ENCODE measurements around the gene TMEM97.

TMEM97 gene

GRCh38 chr17:28334171-28334570 is 15.2 kb downstream of the TMEM97 start (continued):
- TF ChIP-seq PBX3 (CRISPR knock-in tag; IDR thresholded peaks at IDR 0.05), result no peak

- POLR2A ChIA-PET, result interaction anchor here (0.5 to 3.1 kb wide), 24 partner anchors 9 to 617 kb away, joined by 3 to 122 read pairs (median 6); partner anchors contain the start of genes ALDOC, NLK, PHF12 and POLDIP2
- TF ChIP-seq ZNF623 (tag by site-specific recombination; IDR thresholded peaks at IDR 0.05) (no peak), PRDM10 (tag by site-specific recombination; IDR thresholded peaks at IDR 0.05) (0 out of 2 replicates have a peak, but pooled peaks have one; percentile 36)
Measured at GRCh38 chr17:28334666-28335200, 15.7 kb downstream of the TMEM97 start.

GRCh38 chr17:28335201-28335958 is 16.4 kb downstream of the TMEM97 start, which contains the start of the genes IFT20 and TNFAIP1:
Gene IFT20, minus strand, starts transcription at chr17:28335472. Its CDS starts 3,487 bp downstream, at chr17:28331985.
Gene TNFAIP1, plus strand, starts transcription at chr17:28335761. Its CDS starts 3,761 bp downstream, at chr17:28339522.
- Histone ChIP-seq H3K36me3 (ENCODE audit: control insufficient read depth in 2 of 2, insufficient read depth in 1 of 2, low read length in 2 of 2) (peaks cover 0 to 33% of the 10 kb centered on the region in 2 experiments; a peak in 1 of 3 replicates), H3K4me3 (ENCODE audit: low read depth, low read length) (peak within 1 kb of the TSS; percentile 87), H3K9me3 (ENCODE audit: control insufficient read depth, insufficient read depth, low read depth, low read length) (no peaks in the 10 kb centered on the region), H3K27ac (ENCODE audit: extremely low read depth, low read depth, low read length) (peak within 1 kb of the TSS; percentile 62), H3K4me1 (ENCODE audit: control insufficient read depth, insufficient read depth, low read length) (peaks cover 14% of the 10 kb centered on the region)
- POLR2A ChIA-PET, result interaction anchor here (0.5 to 3.1 kb wide), 40 partner anchors 10 to 616 kb away, joined by 3 to 122 read pairs (median 4); partner anchors contain the start of genes ALDOC, LYRM9, NLK and PHF12
- CTCF ChIA-PET, result interaction anchor here (0.5 to 2.3 kb wide), 14 partner anchors 9 to 690 kb away, joined by 3 to 15 read pairs (median 4); partner anchors contain the start of gene POLDIP2
- no peak for TF ChIP-seq ZNF624 (tag by site-specific recombination; IDR thresholded peaks at IDR 0.05)
- TF ChIP-seq EGR2 (tag by site-specific recombination; IDR thresholded peaks at IDR 0.05; ENCODE audit: low read depth), result peak; percentile 88; the same call in 1 of the 2 replicates
- TF ChIP-seq KLF7 (tag by site-specific recombination; IDR thresholded peaks at IDR 0.05; ENCODE audit: borderline replicate concordance), result peak; percentile 66; the same call in 1 of the 2 replicates
- peak; percentile 54; the same call in 1 of the 2 replicates for TF ChIP-seq INSM2 (tag by site-specific recombination; IDR thresholded peaks at IDR 0.05)
- TF ChIP-seq ZNF169 (tag by site-specific recombination; IDR thresholded peaks at IDR 0.05), result 0 out of 2 replicates have a peak, but pooled peaks have one; percentile 27
- TF ChIP-seq ZNF2 (tag by site-specific recombination; IDR thresholded peaks at IDR 0.05), result peak; percentile 77; the same call in 1 of the 2 replicates
- peak; percentile 82 for TF ChIP-seq ZNF24 (tag by site-specific recombination; IDR thresholded peaks at IDR 0.05)
- TF ChIP-seq ZIC2 (tag by site-specific recombination; IDR thresholded peaks at IDR 0.05), result peak; percentile 83
- TF ChIP-seq SP7 (tag by site-specific recombination; IDR thresholded peaks at IDR 0.05), result peak; percentile 86
- no peak for TF ChIP-seq ZNF654 (tag by site-specific recombination; IDR thresholded peaks at IDR 0.05; ENCODE audit: low read depth)
- peak; percentile 80; the same call in 1 of the 2 replicates for TF ChIP-seq ZBTB20 (tag by site-specific recombination; IDR thresholded peaks at IDR 0.05)
- 0 out of 2 replicates have a peak, but pooled peaks have one; percentile 61 for TF ChIP-seq ZNF148 (tag by site-specific recombination; IDR thresholded peaks at IDR 0.05; ENCODE audit: borderline replicate concordance)
- 0 out of 2 replicates have a peak, but pooled peaks have one; percentile 52 for TF ChIP-seq ZNF391 (tag by site-specific recombination; IDR thresholded peaks at IDR 0.05; ENCODE audit: borderline replicate concordance, low read depth)
- peak; percentile 92 for TF ChIP-seq KLF16 (tag by site-specific recombination; IDR thresholded peaks at IDR 0.05)
- TF ChIP-seq MYNN (tag by site-specific recombination; IDR thresholded peaks at IDR 0.05; ENCODE audit: borderline replicate concordance), result 0 out of 2 replicates have a peak, but pooled peaks have one; percentile 31
- peak; percentile 99 for TF ChIP-seq ZNF76 (tag by site-specific recombination; IDR thresholded peaks at IDR 0.05; ENCODE audit: borderline replicate concordance, low read depth)
- peak; percentile 10; the same call in 1 of the 2 replicates for TF ChIP-seq KLF1 (tag by site-specific recombination; IDR thresholded peaks at IDR 0.05)

More at GRCh38 chr17:28334666-28335200, 15.7 kb downstream of the TMEM97 start:
- Histone ChIP-seq H3K36me3 (ENCODE audit: control insufficient read depth in 2 of 2, insufficient read depth in 1 of 2, low read length in 2 of 2) (peaks cover 4 to 31% of the 10 kb centered on the region in 2 experiments; a peak in 2 of 3 replicates), H3K27ac (ENCODE audit: extremely low read depth, low read depth, low read length) (peak overlapping the region; percentile 43; the same call in 1 of the 2 replicates), H3K4me1 (ENCODE audit: control insufficient read depth, insufficient read depth, low read length) (peaks cover 14% of the 10 kb centered on the region), H3K9me3 (ENCODE audit: control insufficient read depth, insufficient read depth, low read depth, low read length) (no peaks in the 10 kb centered on the region), H3K4me3 (ENCODE audit: low read depth, low read length) (peak overlapping the region; percentile 75)
- CTCF ChIA-PET, result interaction anchor here (1.0 to 2.3 kb wide), 7 partner anchors 9 to 83 kb away, joined by 3 to 15 read pairs (median 8); partner anchors contain the start of gene POLDIP2
